Activated T-cell treated with anti-CD3 and anti-CD28 coated beads for 4 hours (primary cell): ENCODE data around the gene EI24.
"Not testable (repeated sequence)": the region's sequence is repeated elsewhere in the genome, so short reads cannot be mapped to it uniquely, and the experiment has no call there.

Source experiments
- DNase-seq: peaks from one replicate; pipeline ENCODE4 v3.0.0-alpha.2; 2020

EI24 gene

DNA sequence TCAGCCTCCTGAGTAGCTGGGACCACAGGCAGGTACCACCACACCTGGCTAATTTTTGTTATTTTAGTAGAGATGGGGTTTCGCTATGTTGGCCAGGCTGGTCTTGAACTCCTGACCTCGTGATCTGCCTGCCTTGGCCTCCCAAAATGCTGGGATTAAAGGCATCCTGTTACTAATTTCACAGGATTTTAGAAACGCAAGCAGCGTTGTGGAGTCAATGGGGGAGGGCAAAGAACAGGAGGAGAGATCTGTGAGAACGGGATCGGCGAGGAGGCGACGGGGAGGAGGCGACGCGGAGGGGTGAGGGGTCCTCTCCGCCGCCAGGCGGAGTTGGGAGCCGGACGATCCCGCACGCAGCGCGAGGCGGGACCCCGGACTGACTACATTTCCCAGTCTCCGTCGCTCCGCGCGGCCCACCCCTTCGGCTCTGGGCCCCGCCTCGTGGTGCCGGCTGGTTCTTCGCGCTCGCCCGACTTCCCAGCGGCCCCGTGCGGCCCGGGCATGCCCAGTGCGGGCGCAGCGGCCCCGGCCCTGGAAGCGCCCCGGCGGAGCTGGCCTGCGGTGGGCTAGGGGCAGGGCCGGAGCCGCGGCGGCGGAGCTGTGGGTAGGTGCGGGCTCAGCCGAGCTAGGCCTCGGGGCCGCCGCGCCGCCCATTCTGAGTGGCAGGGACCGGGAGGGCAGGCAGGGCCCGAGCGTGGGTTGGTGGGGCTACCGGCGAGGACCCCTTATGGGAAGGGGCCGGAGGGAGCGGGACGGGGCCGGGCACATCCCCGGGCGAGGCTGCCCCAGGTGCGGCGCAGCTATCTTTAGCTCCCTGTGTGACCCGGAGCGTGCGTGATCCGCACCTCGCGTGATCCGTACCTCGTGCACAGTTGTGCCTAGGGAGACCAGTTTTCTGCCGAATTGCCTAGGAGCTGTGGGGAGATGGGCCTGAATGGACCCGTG, at the start of gene EI24:
TSS of gene EI24 (plus strand) at position 508 of the 945 bp plus-strand sequence. CDS start 3,051 bp downstream, outside the sequence.
- peak; percentile 80 for DNase-seq

DNA sequence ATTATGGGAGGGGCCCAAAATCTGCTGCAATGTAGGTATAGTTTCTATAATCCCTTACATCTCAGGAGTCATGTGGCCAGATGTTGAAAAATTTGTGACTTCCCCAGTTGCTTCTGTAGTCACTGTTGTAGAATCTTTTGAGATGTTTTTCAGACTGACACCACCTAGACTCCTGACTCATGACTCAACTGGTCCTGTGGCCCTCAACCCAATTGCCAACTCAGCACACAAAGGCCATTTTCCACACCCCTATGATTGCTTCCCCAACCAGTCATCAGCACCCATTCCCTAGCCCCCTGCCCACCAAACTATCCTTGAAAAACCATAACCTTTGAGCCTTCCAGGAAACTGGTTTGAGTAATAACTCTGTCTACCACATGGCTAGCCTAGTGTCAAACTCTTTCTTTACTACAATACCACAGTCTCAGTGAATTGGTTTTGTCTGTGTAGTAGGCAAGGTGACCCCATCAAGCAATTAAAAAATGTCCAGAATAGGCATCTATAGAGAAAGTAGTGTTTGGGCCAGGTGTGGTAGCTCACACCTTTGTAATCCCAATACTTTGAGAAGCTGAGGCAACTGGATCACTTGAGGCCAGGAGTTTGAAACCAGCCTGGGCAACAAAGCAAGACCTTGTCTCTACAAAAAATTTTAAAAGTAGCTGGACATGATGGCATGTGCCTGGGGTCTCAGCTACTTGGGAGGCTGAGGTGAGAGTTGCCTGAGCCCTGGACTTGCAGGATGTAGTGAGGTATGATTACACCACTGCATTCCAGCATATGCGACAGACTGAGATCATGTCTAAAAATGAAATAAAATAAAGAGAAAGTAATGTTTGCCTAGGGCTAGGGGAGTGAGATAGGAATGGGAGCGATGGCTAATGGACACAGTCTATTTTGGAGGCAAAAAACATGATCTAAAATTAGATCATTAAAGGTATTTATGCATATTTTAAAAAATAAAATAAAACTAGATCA, 49.1 kb upstream of the EI24 start:
- no peak for DNase-seq

GRCh38 chr11:125525303-125525702, 44.0 kb upstream of the EI24 start:
- DNase-seq: no peak

- no peak for DNase-seq
These were observed 36.6 kb upstream of the EI24 start for GRCh38 chr11:125532668-125533067.

GRCh38 chr11:125535585-125535984, 33.7 kb upstream of the EI24 start:
- DNase-seq: no peak

DNA sequence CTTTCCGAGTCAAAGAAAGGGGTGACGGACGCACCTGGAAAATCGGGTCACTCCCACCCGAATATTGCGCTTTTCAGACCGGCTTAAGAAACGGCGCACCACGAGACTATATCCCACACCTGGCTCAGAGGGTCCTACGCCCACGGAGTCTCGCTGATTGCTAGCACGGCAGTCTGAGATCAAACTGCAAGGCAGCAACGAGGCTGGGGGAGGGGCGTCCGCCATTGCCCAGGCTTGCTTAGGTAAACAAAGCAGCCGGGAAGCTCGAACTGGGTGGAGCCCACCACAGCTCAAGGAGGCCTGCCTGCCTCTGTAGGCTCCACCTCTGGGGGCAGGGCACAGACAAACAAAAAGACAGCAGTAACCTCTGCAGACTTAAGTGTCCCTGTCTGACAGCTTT, 32.4 kb upstream of the EI24 start:
- not testable (repeated sequence) for DNase-seq

GRCh38 chr11:125542709-125543108, 26.6 kb upstream of the EI24 start:
- no peak for DNase-seq

- no peak for DNase-seq
These were observed 18.5 kb upstream of the EI24 start for GRCh38 chr11:125550780-125551179.

DNA sequence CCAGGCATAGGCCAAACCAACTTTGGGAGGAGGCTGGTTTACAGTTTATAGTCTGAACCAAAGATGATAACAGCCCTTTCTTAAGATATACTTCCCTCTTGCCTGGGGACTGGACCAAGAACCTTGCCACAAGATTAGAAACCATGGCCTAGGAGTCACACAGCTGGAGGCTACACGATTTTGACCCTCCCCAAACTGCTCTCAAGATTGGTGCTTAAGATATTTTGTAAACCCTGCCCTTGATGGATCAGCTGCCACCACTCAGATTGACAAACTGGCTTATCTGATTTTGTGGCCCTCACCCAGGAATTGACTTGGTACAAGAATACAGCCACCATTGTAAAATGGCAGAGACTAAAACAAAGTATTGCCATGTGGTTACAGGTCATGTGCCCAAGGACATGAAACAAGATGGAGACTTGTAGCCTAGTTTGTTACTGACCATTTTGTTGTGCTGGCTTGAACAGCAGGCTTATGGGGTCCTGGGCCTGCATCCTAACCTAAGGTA, 17.4 kb upstream of the EI24 start:
- no peak for DNase-seq

- DNase-seq: no peak
These were observed 16.4 kb upstream of the EI24 start for GRCh38 chr11:125552927-125553326.

- no peak for DNase-seq
These were observed 15.9 kb upstream of the EI24 start for GRCh38 chr11:125553357-125553756.

GRCh38 chr11:125554038-125554437, 15.2 kb upstream of the EI24 start:
- no peak for DNase-seq

- no peak for DNase-seq
These were observed 9.4 kb upstream of the EI24 start for GRCh38 chr11:125559888-125560287.

DNA sequence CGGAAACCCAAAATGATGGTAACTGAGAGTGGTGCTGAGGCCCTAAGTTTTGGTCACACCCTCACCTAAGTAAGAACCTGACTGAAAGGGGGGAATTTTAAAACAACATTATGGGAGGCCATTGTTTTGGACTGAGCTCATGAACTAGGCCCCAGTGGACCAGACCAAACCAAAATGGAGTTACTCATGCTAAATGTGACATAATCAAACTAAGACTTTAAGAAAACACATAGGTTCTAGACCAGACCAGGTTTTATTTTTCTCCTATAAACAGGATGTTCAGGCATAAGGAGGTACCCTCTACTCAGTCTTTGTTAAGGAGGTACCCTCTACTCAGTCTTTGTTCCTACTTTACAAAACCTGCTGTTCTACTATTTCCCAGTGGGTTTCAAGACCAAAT, 7.4 kb upstream of the EI24 start:
- no peak for DNase-seq

DNA sequence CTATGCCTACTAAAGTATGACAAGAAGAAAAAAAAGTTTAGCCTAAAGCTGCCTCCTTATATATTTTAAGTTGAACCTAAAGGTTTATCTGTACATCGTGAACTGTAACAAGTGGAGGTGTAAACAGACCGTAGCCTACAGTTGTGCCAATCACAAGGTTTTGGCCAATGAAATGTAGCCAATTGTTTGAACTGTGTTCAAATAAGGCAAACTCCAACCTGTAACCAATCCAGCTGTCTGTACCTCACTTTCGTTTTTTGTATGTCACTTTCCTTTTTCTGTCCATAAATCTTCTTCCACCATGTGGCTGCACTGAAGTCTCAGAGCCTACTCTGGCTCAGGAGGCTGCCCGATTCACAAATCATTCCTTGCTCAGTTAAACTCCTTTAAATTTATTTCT, 6.8 kb upstream of the EI24 start:
- DNase-seq: no peak

DNA sequence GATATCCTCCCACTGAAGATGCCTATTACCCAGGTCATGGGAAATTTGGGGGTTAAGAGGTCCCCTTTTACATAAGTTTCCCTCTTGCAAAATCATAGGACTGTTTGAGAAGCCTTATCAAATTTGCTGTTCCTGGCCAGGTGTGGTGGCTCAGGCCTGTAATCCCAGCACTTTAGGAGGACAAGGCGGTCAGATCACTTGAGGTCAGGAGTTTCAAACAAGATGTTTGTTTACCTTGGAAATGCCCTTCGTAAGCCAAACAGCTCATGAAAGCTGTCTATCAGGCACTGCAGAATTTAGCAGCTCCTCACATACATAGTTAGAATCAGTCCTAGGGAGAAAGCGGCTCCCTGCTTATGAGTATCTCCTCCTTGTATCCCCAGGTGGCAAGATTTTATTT, 4.9 kb upstream of the EI24 start:
- no peak for DNase-seq

GRCh38 chr11:125566235-125566634, 3.0 kb upstream of the EI24 start:
- DNase-seq: no peak

DNA sequence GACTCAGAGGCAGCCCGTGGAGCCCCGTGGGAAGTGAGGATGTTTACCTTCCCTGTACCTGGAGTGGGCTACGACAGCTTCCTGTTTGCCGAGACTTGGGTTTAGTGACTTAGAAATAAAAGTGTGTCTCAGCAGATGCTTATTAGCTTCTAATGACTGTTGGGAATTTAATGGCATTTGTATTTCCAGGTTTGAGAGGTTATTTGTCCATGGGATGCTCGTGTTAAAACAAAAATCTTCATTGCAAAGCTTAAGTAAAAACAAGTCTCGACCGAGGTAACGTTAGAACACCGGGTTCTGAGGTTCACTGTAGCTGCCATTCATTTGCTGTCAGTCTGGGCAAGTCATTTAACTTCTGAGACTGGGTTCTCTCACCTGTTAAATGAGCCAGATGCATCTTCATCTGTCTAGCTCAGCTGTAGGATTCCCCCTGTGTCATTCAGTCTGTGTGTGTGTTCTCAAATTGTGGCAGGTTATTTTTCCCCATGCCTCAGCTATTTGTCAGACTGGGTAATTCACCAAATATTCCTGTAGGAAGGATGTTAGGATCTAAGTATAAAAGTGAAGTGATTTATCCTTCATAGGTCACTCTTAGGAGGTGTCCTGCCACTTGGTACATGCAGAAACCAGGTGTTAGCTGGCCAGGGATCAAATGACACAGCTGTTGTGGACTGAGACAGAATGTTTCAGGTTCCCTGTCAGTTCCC, 791 bp downstream of the EI24 start:
- DNase-seq: no peak

DNA sequence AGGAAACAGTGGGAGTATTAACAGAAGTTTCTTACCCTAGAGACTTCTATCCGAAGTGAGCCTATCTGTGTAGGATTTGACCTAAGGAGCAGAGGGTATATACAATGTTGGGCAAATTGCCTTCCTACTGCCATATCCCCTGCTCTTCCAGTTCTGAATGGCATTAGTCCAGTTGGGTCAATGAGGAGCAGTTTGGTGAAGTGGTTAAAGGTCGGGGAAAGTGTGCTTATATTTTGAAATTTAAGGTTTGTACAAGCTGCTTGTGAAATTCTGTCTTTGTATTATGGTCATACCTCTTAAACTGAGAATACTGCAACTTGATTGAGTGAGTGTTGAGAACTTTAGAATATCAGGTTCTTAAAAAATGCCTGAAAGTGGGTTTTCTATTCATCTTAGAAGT, 1.7 kb downstream of the EI24 start:
- no peak for DNase-seq

- no peak for DNase-seq
These were observed 3.6 kb downstream of the EI24 start for GRCh38 chr11:125572916-125573315.

GRCh38 chr11:125577181-125577580, 7.9 kb downstream of the EI24 start:
- not testable (repeated sequence) for DNase-seq

GRCh38 chr11:125578783-125579182, 9.5 kb downstream of the EI24 start:
- no peak for DNase-seq

DNA sequence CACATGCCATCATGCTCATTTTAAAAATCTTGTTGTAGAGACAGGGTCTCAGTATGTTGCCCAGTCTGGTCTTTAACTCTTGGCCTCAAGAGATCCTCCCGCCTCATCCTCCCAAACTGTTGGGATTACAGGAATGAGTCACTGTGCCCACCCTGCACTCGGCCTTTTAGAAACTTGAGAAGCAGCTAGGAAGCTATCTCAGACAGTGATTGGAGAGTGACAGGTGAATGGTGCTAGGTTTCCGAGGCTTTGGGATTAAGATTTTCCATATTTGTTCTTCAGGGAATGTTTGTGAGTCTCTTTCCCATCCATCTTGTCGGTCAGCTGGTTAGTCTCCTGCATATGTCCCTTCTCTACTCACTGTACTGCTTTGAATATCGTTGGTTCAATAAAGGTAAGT, 10.5 kb downstream of the EI24 start:
- DNase-seq: no peak
